ENCODE measurements around the gene MRPS22. TPM values are rescaled to one million over a fixed set of nuclear protein-coding genes. Genes with fewer than 3 reads are reported as not detected.

The MRPS22 gene
- total and polyA plus RNA-seq, 2 of the 8 experiments (the other 6 are each of a cell fraction or from before 2014, with no cell fraction given) = 28.3 to 45.8 TPM

DNA sequence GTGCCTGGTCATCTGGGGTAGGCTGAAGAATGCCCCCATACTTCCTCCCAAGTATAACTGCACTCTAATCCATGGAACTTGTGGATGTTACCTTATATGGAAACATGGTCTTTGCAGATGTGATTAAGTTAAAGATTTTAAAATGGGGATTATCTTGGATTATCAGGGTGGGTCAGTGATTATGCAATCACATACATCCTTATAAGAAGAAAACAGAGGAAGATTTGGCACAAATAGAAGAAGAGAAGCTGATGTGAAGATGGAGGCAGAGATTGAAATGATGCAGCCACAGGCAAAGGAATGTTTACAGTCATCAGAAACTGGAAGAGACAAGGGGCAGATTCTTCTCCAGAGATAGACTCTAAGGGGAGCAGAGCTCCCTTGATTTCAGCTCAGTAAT, 1.8 kb upstream of the MRPS22 start:
- Histone ChIP-seq H2BK12ac (ENCODE audit: low read depth, low read length) (no peak overlapping the region), H4K5ac (ENCODE audit: insufficient read length, low read depth, low read length) (no peak overlapping the region), H2BK20ac (ENCODE audit: low read length) (no peak overlapping the region), H3K23me2 (ENCODE audit: low read depth, low read length) (peaks cover 2% of the 10 kb centered on the region), H3K9ac (replicated peaks in 1 of 4; ENCODE audit: extremely low read depth in 1 of 4, low read depth in 3 of 4, low read length in 3 of 4) (no peak overlapping the region), H3K27me3 (replicated peaks in 1 of 4; ENCODE audit: control insufficient read depth in 3 of 4, extremely low read depth in 1 of 4, insufficient read depth in 3 of 4, low read length in 3 of 4) (peaks cover 0 to 23% (median 10%) of the 10 kb centered on the region in 4 experiments; a peak in 6 of 7 replicates), H3K18ac (ENCODE audit: extremely low read depth, low read length) (no peak overlapping the region), H3K4ac (replicated peaks; ENCODE audit: insufficient read length, low read depth, low read length) (no peak overlapping the region), H4K20me1 (replicated peaks in 1 of 2; ENCODE audit: control insufficient read depth in 1 of 2, insufficient read depth in 2 of 2, low read length in 2 of 2) (no peaks in the 10 kb centered on the region), H3K27ac (ENCODE audit: low read depth, low read length) (no peak overlapping the region), H3K4me2 (ENCODE audit: insufficient read depth in 1 of 2, low read depth in 2 of 2, low read length in 2 of 2) (no peak overlapping the region), H4K91ac (replicated peaks; ENCODE audit: insufficient read length, low read length) (no peak overlapping the region), H2BK5ac (ENCODE audit: low read depth, low read length) (no peak overlapping the region), H4K8ac (ENCODE audit: extremely low read depth, insufficient read depth, low read length) (no peak overlapping the region), H3K79me1 (ENCODE audit: low read depth, low read length) (no peaks in the 10 kb centered on the region), H3K4me1 (replicated peaks in 1 of 4; ENCODE audit: control insufficient read depth in 3 of 4, insufficient read depth in 4 of 4, low read length in 3 of 4) (no peaks in the 10 kb centered on the region; a peak in 1 of 7 replicates), H3K56ac (replicated peaks; ENCODE audit: insufficient read length, low read depth, low read length) (no peak overlapping the region), H2BK120ac (replicated peaks; ENCODE audit: low read depth, low read length) (no peak overlapping the region), H3K14ac (ENCODE audit: insufficient read length) (no peak overlapping the region), H2AFZ (ENCODE audit: low read length) (no peak overlapping the region), H2AK5ac (ENCODE audit: low read depth, low read length) (no peak overlapping the region), H3K4me3 (ENCODE audit: extremely low read depth in 1 of 4, insufficient read depth in 2 of 4, low read depth in 3 of 4, low read length in 4 of 4) (no peak overlapping the region), H3K79me2 (ENCODE audit: control insufficient read depth in 1 of 2, insufficient read depth in 2 of 2, low read length in 2 of 2) (peaks cover 4 to 22% of the 10 kb centered on the region in 2 experiments), H3K23ac (ENCODE audit: insufficient read length) (no peak overlapping the region), H3K36me3 (ENCODE audit: control insufficient read depth in 2 of 4, insufficient read depth in 4 of 4, low read length in 3 of 4) (peaks cover 0 to 4% (median under 1%) of the 10 kb centered on the region in 4 experiments; a peak in 2 of 8 replicates), H2BK15ac (ENCODE audit: low read length) (no peak overlapping the region), H3K9me3 (ENCODE audit: insufficient read depth in 2 of 2, low read depth in 1 of 2, low read length in 1 of 2) (no peaks in the 10 kb centered on the region)
- ChIA-PET CTCF (ENCODE audit: partially characterized antibody) (interaction anchor here (0.6 to 2.9 kb wide), 5 partner anchors 12 to 22 kb away, joined by 3 to 13 read pairs (median 4); no protein-coding TSS in a partner anchor), POLR2A (ENCODE audit: partially characterized antibody) (interaction anchor here (1.2 kb wide), 1 partner anchor 10 kb away, joined by 3 read pairs; no protein-coding TSS in a partner anchor)
- FAIRE-seq = no peak
- no peak for DNase-seq (ENCODE audit: low read depth in 1 of 2, low spot score in 2 of 2)
- TF ChIP-seq, protein P1, sequence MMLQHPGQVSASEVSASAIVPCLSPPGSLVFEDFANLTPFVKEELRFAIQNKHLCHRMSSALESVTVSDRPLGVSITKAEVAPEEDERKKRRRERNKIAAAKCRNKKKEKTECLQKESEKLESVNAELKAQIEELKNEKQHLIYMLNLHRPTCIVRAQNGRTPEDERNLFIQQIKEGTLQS (IDR thresholded peaks at IDR 0.05; ENCODE audit: insufficient read depth, low read depth, low read length) = no peak
- TF ChIP-seq, protein P2, sequence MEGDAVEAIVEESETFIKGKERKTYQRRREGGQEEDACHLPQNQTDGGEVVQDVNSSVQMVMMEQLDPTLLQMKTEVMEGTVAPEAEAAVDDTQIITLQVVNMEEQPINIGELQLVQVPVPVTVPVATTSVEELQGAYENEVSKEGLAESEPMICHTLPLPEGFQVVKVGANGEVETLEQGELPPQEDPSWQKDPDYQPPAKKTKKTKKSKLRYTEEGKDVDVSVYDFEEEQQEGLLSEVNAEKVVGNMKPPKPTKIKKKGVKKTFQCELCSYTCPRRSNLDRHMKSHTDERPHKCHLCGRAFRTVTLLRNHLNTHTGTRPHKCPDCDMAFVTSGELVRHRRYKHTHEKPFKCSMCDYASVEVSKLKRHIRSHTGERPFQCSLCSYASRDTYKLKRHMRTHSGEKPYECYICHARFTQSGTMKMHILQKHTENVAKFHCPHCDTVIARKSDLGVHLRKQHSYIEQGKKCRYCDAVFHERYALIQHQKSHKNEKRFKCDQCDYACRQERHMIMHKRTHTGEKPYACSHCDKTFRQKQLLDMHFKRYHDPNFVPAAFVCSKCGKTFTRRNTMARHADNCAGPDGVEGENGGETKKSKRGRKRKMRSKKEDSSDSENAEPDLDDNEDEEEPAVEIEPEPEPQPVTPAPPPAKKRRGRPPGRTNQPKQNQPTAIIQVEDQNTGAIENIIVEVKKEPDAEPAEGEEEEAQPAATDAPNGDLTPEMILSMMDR (IDR thresholded peaks at IDR 0.05; ENCODE audit: control extremely low read depth in 1 of 3, insufficient read depth in 1 of 3, low read depth in 1 of 3, low read length in 3 of 3) = no peak
- TF ChIP-seq JUND (IDR thresholded peaks at IDR 0.05; ENCODE audit: low read length) (no peak), SIX5 (IDR thresholded peaks at IDR 0.05; ENCODE audit: low read depth, low read length) (no peak), FOSL1 (IDR thresholded peaks at IDR 0.05; ENCODE audit: insufficient read depth, low read depth, low read length) (no peak), HDAC2 (IDR thresholded peaks at IDR 0.05; ENCODE audit: borderline replicate concordance in 1 of 2, low read depth in 2 of 2, low read length in 2 of 2) (no peak), PHF8 (conservative IDR thresholded peaks at IDR 0.05; ENCODE audit: low read depth, low read length) (no peak), CREB1 (IDR thresholded peaks at IDR 0.05) (no peak), RAD21 (IDR thresholded peaks at IDR 0.05 in 1 of 2, conservative IDR thresholded peaks at IDR 0.05 in 1 of 2; ENCODE audit: low read depth in 2 of 2, low read length in 2 of 2) (no peak), CHD2 (IDR thresholded peaks at IDR 0.05; ENCODE audit: low read length) (no peak), ASH2L (IDR thresholded peaks at IDR 0.05; ENCODE audit: low read length) (no peak), JUN (IDR thresholded peaks at IDR 0.05; ENCODE audit: low read depth, low read length) (no peak)

Measured in H1 (cell line).